GM13976 (cell line): Measurements from ENCODE around the gene EEF1A2.

Experiments used
- DNase-seq: peaks from one replicate; pipeline ENCODE4 v3.0.0; 2012; ENCODE audit warnings: low spot score
- in situ Hi-C: fragments of 300-500 bp; cut with MboI; formaldehyde crosslinking; loops from one replicate; pipeline ENCODE4 v1.12.0; 2022; ENCODE audit warnings: low sequenced_read_pairs, mixed read lengths, inconsistent platforms; ENCODE audit not compliant: unreplicated experiment
- TF ChIP-seq, protein P1 (sequence below): IDR thresholded peaks from 2 replicates; pipeline ENCODE4 v1.5.1; 2012; ENCODE audit warnings: borderline replicate concordance, mild to moderate bottlenecking; ENCODE audit not compliant: insufficient read depth; ENCODE audit errors: extremely low read depth, missing control alignments, control extremely low read depth

The EEF1A2 gene

DNA sequence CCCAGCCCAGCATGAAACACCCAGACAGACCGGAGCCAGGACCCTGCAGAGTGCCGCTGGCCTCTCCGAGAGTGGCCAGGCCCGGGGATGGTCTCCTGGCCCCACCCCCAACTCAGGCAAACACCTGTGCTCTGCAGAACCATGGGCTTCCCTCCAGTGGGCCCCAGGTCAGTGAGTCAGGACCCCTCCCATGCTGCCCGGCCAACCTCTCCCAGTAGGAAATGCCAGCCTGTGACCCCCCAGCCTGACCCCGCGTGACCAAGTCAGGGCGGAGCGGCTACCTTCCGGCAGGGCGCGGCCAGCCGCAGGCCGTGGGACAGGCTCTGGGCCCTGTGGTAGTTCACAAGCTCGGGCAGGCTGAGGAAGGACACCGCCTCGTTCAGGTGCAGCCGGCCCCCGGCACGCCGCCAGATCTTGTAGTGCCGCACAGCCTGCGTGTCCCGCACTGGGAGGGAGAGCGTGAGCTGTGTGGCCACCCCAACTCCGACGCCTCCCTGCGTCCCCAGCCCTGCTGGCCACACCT lies 35.0 kb upstream of the EEF1A2 start:
- no peak for DNase-seq
- TF ChIP-seq, protein P1, sequence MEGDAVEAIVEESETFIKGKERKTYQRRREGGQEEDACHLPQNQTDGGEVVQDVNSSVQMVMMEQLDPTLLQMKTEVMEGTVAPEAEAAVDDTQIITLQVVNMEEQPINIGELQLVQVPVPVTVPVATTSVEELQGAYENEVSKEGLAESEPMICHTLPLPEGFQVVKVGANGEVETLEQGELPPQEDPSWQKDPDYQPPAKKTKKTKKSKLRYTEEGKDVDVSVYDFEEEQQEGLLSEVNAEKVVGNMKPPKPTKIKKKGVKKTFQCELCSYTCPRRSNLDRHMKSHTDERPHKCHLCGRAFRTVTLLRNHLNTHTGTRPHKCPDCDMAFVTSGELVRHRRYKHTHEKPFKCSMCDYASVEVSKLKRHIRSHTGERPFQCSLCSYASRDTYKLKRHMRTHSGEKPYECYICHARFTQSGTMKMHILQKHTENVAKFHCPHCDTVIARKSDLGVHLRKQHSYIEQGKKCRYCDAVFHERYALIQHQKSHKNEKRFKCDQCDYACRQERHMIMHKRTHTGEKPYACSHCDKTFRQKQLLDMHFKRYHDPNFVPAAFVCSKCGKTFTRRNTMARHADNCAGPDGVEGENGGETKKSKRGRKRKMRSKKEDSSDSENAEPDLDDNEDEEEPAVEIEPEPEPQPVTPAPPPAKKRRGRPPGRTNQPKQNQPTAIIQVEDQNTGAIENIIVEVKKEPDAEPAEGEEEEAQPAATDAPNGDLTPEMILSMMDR = no peak
- in situ Hi-C loops = loop anchor here (25.0 kb wide), 1 partner anchor 328 kb away; the partner anchor contains the start of genes ABHD16B and TPD52L2

DNA sequence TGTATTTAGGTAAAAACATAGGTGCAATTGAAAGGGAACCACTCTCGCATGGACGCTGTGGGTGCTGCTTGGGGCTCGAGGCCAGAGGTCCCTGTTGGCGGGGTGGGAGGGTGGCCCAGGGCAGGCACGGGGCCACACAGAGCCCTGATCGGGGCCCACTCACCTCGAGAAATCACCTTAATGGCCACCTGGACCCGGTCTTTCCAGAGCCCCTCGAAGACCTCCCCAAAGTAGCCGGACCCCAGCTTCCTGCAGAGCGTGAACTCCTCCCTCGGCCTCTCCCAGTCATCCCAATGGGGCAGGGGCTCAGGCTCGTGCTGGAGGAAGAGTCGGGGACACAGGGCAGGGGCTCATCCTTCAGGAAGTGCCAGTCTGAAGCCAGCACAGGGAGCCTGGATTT lies 34.5 kb upstream of the EEF1A2 start:
- TF ChIP-seq, protein P1 = no peak
- in situ Hi-C loops = loop anchor here (25.0 kb wide), 1 partner anchor 329 kb away; the partner anchor contains the start of genes ABHD16B and TPD52L2
- DNase-seq = no peak

DNA sequence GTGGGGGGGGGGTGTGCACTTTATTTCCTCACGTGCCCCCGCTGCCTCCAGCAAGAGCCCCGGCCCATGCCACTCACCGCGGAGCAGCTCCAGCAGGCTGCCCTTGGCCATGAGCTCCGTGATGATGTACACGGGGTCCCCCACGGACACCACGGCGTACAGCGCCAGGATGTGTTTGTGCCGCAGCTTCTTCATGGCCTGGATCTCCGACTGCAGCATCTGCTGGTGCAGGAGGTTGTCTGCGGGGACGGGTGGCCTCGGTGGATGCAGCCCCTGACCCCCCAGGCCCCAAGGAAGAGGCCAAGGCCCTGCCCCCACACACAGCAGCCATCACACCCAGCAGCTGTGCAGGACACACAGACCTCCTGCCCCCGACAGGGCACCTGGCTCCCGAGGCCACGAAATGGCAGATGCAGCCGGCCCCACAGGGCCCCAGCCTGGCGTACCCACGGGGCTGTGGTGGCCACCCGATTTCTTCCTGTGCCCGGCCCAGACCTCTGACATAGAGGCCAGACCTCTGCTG lies 33.6 kb upstream of the EEF1A2 start:
- DNase-seq = no peak
- TF ChIP-seq, protein P1 = no peak
- in situ Hi-C loops = loop anchor here (25.0 kb wide), 1 partner anchor 330 kb away; the partner anchor contains the start of genes ABHD16B and TPD52L2

DNA sequence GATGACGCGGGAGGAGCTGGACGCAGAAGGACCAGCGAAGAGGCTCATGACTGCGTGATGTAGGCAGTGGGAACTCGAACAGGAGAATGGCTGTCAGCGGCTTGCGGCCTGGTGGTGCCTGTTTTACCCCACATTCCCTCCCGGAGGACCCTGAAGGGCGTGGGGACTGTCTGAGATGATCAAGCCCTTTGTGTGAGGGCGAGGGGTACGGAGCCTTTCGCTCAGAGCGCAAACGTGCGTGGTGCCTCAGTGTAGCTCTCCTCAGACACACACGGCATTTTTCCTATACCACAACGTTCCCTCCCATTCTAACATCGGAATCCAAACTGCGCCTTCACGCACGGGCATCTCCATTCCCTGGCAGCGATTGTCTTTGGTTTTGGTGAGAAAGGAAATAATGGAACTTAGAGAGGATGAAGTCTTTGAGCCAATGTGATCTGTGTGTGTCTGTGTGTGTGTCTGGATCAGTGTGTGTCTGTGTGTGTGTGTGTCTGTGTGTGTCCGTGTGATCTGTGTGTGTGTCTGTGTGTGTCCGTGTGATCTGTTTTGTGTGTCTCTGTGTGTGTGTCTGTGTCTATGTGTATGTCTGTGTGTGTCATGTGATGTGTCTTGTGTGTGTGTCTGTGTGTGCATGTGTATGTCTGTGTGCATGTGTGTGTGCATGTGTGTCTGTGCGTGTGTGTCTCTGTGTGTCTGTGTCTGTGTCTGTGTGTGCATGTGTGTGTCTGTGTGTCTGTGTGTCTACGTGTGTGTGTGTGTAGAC lies 33.0 kb upstream of the EEF1A2 start:
- in situ Hi-C loops = loop anchor here (25.0 kb wide), 1 partner anchor 330 kb away; the partner anchor contains the start of genes ABHD16B and TPD52L2
- no peak for DNase-seq
- TF ChIP-seq, protein P1 = no peak

DNA sequence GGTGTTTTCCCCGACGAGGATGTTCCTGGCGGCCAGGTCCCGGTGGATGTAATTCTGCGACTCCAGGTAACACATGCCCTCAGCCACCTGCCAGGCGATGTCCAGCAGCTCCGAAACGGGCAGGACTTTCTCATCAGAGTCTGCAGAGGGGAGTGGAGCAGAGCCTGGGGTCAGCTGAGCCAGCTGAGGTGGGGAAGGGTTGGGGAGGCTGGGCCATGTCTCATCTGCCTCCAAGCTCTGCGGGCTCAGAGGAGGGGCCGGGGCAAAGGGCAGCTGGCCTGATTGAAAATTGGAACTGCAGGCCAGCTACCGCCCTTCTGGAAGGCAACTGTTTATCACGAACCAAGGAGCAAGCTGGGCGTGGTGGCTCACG lies 31.9 kb upstream of the EEF1A2 start:
- TF ChIP-seq, protein P1 = no peak
- in situ Hi-C loops = loop anchor here (25.0 kb wide), 1 partner anchor 332 kb away; the partner anchor contains the start of genes ABHD16B and TPD52L2
- DNase-seq = no peak

DNA sequence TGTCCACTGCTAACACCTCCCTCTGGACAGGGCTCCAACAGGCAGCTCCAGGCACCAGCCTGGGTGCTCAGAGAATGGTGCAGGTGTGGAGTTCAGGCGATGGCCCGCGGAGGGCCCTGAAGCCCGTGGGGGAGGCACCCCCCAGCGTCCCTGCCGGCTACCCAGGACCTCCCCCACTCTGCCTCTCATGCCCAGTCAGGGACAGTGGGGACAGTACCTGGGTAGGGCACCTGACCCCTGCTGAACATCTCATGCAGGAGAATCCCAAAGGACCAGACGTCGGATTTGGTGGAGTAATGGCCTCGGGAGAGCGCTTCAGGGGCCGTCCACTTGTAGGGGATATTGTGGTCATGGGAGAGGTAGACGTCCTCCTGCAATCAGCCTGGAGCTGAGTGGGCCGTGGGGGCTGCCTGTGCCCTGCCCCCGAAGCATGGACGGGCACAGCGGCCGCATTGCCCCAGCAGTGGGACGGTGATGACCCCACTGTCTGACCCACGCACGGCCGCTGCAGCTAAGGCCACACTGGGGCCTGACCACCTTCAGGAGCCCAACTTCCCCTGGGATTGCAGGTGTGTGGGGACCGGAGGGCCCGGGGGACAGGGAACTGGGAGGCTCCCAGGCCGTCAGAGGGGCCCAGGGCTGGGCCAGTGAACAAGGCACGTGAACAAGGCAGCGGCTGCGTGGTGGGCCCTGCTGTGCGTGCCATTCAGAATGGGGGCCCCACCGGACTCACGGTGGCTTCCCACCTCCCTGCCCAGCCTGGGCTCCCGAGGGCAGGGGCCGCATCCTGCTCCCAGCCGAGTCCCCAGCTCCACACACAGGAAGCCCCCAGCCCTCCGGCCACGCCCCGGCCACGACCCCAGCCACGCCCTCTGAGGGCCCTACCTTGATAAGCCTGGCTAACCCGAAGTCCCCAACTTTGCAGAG lies 31.2 kb upstream of the EEF1A2 start:
- TF ChIP-seq, protein P1 = no peak
- no peak for DNase-seq
- in situ Hi-C loops = loop anchor here (25.0 kb wide), 1 partner anchor 332 kb away; the partner anchor contains the start of genes ABHD16B and TPD52L2
